ENCODE data around the gene APLNR. TPM values are rescaled to one million over a fixed set of nuclear protein-coding genes. Genes with fewer than 3 reads are reported as not detected.
A peak's percentile ranks its signal among the peaks of the same experiment; 100 is the strongest.
"Not testable (repeated sequence)": the region's sequence is repeated elsewhere in the genome, so short reads cannot be mapped to it uniquely, and the experiment has no call there.

Gene APLNR
- total RNA-seq: not detected

DNA sequence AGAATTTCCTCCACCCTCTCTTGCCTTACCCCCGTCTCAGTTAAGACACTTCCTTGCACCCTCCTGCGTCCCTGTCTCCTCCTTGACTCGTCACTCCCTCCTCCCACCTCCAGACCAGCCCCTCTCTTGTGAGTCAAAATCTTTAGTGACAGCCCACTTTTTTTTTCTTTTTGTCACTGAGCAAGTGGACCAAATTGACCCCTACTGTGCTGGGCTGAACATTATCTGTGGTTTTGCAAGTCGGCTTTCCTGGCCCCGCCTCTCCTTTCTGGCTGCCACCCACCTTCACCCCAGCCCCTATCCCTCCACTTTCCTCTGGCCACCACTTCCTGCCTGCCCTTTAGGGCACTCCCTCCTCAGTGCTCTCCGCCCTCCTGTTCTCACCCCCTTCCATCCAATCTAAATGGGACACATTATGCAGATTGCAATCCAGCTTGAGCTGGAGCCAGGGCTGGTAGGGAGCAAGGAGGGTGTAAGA, at the start of gene APLNR:
TSS of gene APLNR (minus strand) at position 47 of the 478 bp plus-strand sequence. CDS start 246 bp downstream, outside the sequence.
- H3K36me3 Mint-ChIP-seq (ENCODE audit: low read depth): no peaks in the 10 kb centered on the region
- ChIA-PET CTCF (no interaction called here), POLR2A (no interaction called here)
- H3K9me3 Mint-ChIP-seq (ENCODE audit: low read depth): no peaks in the 10 kb centered on the region
- intact Hi-C loops (cut with DNase I, micrococcal nuclease): no loop called here
- ATAC-seq: no peak
- no peak for DNase-seq
- peaks cover 60% of the 10 kb centered on the region for H3K27me3 Mint-ChIP-seq
- H3K4me3 Mint-ChIP-seq: no peak within 1 kb of the TSS
- peaks cover 5% of the 10 kb centered on the region for H3K4me1 Mint-ChIP-seq
- H3K27ac Mint-ChIP-seq: no peak within 1 kb of the TSS

DNA sequence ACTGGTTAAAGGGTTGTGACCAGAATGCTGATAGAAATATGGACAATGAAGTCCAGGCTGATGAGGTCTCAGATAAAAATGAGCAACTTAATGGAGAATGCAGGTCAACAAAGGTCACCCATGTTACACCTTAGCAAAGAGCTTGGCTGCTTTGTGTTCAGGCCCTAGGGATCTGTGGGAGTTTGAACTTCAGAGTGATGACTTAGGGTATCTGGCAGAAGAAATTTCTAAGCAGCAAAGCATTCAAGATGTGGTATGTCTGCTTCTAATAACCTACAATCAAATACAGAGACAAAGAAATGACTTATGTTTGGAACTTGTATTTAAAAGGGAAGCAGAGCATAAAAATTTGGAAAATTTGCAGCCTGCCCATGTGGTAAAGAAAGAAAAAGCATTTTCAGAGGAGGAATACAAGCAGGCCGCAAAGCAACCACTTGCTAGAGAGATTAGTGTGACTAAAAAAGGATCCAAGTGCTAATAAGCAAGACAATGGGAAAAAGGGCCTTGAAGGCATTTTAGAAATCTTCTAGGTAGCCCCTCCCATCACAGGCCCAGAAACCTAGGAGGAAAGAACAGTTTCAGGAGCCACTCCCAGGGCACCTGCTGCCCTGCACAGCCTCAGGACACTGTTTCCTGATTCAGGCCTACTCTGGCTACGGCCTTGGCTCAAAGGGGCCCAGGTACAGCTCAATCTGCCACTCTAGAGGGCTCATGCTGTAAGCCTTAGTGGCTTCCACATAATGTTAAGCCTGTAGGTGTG, 46.4 kb upstream of the APLNR start:
- ChIA-PET CTCF (no interaction called here), POLR2A (no interaction called here)
- intact Hi-C loops (cut with DNase I, micrococcal nuclease): loop anchor here in 1 of 2 experiments (10.0 kb wide), 1 partner anchor 61 kb away; no protein-coding TSS in a partner anchor
- H3K9me3 Mint-ChIP-seq (ENCODE audit: low read depth): peaks cover 4% of the 10 kb centered on the region
- DNase-seq: no peak
- H3K27me3 Mint-ChIP-seq: peaks cover 12% of the 10 kb centered on the region
- H3K36me3 Mint-ChIP-seq (ENCODE audit: low read depth): no peaks in the 10 kb centered on the region
- ATAC-seq: no peak
- no peak overlapping the region for H3K4me3 Mint-ChIP-seq
- H3K4me1 Mint-ChIP-seq: no peaks in the 10 kb centered on the region
- no peak overlapping the region for H3K27ac Mint-ChIP-seq

DNA sequence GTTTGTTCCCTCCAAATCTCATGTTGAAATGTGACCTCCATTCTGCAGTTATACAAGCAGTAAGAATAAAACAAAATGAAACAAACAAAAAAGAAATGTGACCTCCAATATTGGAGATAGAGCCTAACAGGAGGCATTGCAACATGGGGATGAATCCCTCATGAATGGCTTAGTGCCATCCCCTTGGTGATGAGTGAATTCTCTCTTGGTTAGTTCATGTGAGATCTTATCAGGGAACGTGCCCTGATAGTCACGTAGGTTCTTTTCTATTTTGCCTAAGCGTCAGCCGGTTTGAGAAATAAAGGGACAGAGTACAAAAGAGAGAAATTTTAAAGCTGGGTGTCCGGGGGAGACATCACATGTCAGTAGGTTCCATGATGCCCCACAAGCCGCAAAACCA, 44.5 kb upstream of the APLNR start:
- H3K4me1 Mint-ChIP-seq; ATAC-seq; H3K27ac Mint-ChIP-seq; DNase-seq; CTCF ChIA-PET; H3K4me3 Mint-ChIP-seq; POLR2A ChIA-PET; H3K36me3 Mint-ChIP-seq (ENCODE audit: low read depth); H3K9me3 Mint-ChIP-seq (ENCODE audit: low read depth): not testable (repeated sequence)
- intact Hi-C loops (cut with DNase I, micrococcal nuclease): loop anchor here in 1 of 2 experiments (10.0 kb wide), 1 partner anchor 63 kb away; no protein-coding TSS in a partner anchor
- H3K27me3 Mint-ChIP-seq: peaks cover 17% of the 10 kb centered on the region

DNA sequence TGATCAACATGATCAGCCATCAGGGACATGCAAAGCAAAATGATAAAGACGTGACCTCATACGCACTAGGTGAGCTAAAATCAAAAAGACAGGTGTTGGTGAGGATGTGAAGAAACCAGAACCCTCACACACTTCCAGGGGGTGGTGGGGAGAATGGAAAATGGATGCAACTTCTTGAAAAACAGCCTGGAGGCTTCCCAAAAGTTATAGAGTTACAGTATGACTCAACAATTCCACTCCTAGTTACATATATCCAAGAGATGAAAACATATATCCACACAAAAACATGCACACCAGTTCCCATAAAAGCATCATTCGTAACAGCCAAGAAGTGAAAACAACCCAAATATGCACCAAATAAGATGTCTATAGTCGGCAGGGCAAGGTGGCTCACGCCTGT, 42.1 kb upstream of the APLNR start:
- H3K4me1 Mint-ChIP-seq: peaks cover 2% of the 10 kb centered on the region
- H3K27ac Mint-ChIP-seq: no peak overlapping the region
- H3K27me3 Mint-ChIP-seq: peaks cover 25% of the 10 kb centered on the region
- CTCF ChIA-PET: interaction anchor here (1.0 kb wide), 1 partner anchor 19 kb away, joined by 3 read pairs; no protein-coding TSS in a partner anchor
- peaks cover 4% of the 10 kb centered on the region for H3K9me3 Mint-ChIP-seq (ENCODE audit: low read depth)
- ATAC-seq: no peak
- POLR2A ChIA-PET: no interaction called here
- no peaks in the 10 kb centered on the region for H3K36me3 Mint-ChIP-seq (ENCODE audit: low read depth)
- intact Hi-C loops (cut with DNase I, micrococcal nuclease): loop anchor here (5.0 to 10.0 kb wide), 3 partner anchors 162 to 437 kb away; no protein-coding TSS in a partner anchor
- no peak for DNase-seq
- no peak overlapping the region for H3K4me3 Mint-ChIP-seq

DNA sequence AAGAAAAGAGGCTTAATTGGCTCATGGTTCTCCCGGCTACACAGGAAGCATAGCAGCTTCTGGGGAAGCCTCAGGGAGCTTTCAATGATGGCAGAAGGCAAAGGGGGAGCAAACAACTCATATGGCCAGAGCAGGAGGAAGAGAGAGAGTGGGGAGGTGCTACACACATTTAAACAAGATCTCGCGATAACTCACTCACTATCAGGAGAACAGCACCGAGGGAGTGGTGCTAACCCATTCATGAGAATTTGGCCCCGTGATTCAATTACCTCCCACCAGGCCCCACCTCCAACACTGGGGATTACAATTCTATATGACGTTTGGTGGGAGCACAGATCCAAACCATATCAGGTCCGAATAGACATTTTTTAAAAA, 41.7 kb upstream of the APLNR start:
- ChIA-PET CTCF (interaction anchor here (1.0 kb wide), 1 partner anchor 18 kb away, joined by 3 read pairs; no protein-coding TSS in a partner anchor), POLR2A (no interaction called here)
- no peak for ATAC-seq

DNA sequence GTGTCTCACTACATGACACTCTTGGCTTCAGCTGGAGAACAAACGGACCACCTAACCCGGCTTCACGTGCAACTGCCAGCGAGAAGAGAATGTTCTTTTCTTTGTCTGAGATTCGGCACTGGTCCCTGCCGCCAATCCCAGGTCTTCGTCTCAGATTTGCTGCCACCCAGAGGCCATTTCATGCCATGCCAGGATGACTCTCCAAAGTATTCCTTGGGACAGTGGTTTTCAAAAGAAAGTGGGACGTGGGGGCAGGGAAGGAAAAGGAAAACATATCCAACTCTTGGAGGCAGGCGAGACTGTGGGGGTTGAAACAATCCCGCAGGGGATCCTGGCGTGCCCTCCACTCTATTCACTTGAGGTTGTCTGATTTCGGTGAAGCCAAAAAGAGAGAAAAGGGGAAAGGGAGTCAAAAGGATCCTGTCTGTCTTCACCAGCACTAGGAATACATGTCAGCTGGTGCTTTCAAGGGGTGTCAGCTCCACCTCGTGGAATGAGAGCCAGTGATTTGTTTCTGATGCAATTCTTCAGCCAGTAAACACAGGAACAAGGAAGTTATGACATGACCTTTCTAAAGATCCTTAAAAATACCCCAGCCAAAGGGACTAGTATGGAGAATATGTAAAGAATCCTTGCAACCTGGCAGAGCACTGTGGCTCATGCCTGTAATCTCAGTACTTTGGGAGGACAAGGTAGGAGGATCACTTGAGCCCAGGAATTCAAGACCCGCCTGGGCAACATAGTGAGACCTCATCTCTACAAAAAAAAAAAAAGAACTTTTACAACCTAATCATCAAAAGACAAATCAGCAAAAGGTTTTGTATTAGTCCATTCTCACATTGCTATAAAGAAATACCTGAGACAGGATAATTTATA, 41.0 kb upstream of the APLNR start:
- intact Hi-C loops (cut with DNase I, micrococcal nuclease): loop anchor here (1.0 to 10.0 kb wide), 4 partner anchors 161 to 437 kb away; no protein-coding TSS in a partner anchor
- ChIA-PET CTCF (interaction anchor here (0.8 to 1.3 kb wide), 5 partner anchors 9 to 382 kb away, joined by 3 to 8 read pairs (median 3); no protein-coding TSS in a partner anchor), POLR2A (no interaction called here)
- DNase-seq: peak; percentile 65
- Mint-ChIP-seq H3K27ac (no peak overlapping the region), H3K36me3 (ENCODE audit: low read depth) (no peaks in the 10 kb centered on the region), H3K4me3 (no peak overlapping the region), H3K4me1 (peaks cover 2% of the 10 kb centered on the region), H3K27me3 (peaks cover 29% of the 10 kb centered on the region), H3K9me3 (ENCODE audit: low read depth) (peaks cover 9% of the 10 kb centered on the region)
- ATAC-seq: no peak

More for the DNA sequence above, 41.7 kb upstream of the APLNR start:
- intact Hi-C loops (cut with DNase I, micrococcal nuclease): loop anchor here (5.0 to 10.0 kb wide), 3 partner anchors 161 to 436 kb away; no protein-coding TSS in a partner anchor
- Mint-ChIP-seq H3K27ac (no peak overlapping the region), H3K27me3 (peaks cover 26% of the 10 kb centered on the region), H3K4me3 (no peak overlapping the region), H3K4me1 (peaks cover 2% of the 10 kb centered on the region), H3K36me3 (ENCODE audit: low read depth) (no peaks in the 10 kb centered on the region), H3K9me3 (ENCODE audit: low read depth) (peaks cover 4% of the 10 kb centered on the region)
- no peak for DNase-seq

DNA sequence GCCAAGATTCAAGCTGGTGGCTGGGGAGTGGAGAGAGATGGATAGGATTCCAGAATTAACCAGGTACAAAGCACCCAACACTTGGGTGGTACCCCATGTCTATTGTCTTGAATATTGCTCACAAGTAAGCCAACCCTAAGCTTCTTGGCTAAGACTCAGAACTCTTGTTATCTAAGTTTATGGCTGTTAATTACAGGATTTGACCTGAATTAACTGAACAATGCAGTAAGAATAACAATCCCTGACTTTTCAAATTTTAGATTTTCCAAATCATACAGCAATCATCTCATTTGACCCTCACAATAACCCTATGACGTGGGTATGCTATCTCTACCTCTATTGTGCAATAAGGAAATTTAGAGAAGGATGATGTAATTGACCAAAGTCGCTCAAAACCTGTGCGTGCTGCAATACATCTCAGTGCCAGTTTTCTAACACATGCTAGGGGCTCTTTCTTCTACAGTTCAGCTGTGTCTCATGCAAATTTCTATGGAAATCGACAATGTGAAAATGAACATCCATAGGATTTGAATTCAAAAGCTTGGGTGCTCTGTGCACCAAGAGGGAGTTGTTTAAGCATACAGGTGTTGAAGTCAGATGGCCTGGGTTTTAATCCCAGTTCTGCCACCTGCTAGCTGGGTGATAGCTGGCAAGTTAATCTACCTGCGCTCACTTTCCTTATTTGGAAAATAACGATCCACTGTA, 40.1 kb upstream of the APLNR start:
- Mint-ChIP-seq H3K36me3 (ENCODE audit: low read depth) (no peaks in the 10 kb centered on the region), H3K27ac (no peak overlapping the region), H3K4me1 (peaks cover 2% of the 10 kb centered on the region), H3K4me3 (no peak overlapping the region), H3K27me3 (peaks cover 30% of the 10 kb centered on the region), H3K9me3 (ENCODE audit: low read depth) (peaks cover 11% of the 10 kb centered on the region)
- ChIA-PET CTCF (interaction anchor here (0.6 to 1.3 kb wide), 8 partner anchors 8 to 381 kb away, joined by 3 to 8 read pairs (median 3); no protein-coding TSS in a partner anchor), POLR2A (no interaction called here)
- intact Hi-C loops (cut with DNase I, micrococcal nuclease): loop anchor here (1.0 to 10.0 kb wide), 4 partner anchors 160 to 436 kb away; no protein-coding TSS in a partner anchor
- ATAC-seq (no peak), DNase-seq (no peak)

DNA sequence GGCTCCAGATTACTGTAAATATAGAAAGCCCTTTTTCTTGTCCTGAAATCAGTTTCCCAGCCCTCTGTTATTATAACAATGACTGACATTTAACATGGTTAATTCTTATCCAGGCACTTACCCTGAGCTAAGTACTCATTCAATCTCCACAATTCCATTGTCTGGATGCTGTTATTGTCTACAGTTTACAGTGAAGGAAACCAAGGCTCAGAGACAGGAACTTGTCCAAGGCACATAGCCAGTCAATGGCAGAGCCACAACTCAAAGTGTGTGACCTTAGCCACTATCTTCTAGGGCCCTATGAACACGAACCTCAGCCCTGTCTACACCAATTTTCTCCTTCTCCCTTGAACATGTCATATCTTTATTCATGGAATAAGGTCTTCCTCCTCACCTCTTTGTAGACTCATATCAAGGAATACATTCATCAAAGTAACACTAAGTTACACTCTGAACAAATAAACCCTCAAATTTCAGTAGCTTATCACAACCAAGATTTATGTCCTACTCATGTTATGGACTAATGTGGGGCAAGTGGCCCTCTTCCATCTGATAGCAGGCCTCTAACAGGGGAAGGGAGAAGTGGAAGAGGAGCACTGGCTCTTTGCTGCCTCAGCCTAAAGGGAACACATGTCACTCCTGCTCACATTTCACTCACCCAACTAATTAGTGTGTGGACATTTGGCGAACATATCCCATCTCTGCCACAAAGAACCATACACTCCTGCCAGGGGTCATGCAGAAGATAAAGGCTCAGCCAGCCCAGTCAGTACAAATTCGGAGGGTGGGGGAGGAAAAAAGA, 39.3 kb upstream of the APLNR start:
- ChIA-PET POLR2A (no interaction called here), CTCF (interaction anchor here (0.7 to 1.3 kb wide), 6 partner anchors 7 to 162 kb away, joined by 3 read pairs; no protein-coding TSS in a partner anchor)
- H3K4me3 Mint-ChIP-seq: no peak overlapping the region
- no peak overlapping the region for H3K27ac Mint-ChIP-seq
- ATAC-seq (no peak), DNase-seq (no peak)
- H3K36me3 Mint-ChIP-seq (ENCODE audit: low read depth): no peaks in the 10 kb centered on the region
- H3K27me3 Mint-ChIP-seq: peaks cover 30% of the 10 kb centered on the region
- intact Hi-C loops (cut with DNase I, micrococcal nuclease): loop anchor here (5.0 to 10.0 kb wide), 3 partner anchors 159 to 434 kb away; no protein-coding TSS in a partner anchor
- H3K9me3 Mint-ChIP-seq (ENCODE audit: low read depth): peaks cover 7% of the 10 kb centered on the region
- peaks cover 2% of the 10 kb centered on the region for H3K4me1 Mint-ChIP-seq

DNA sequence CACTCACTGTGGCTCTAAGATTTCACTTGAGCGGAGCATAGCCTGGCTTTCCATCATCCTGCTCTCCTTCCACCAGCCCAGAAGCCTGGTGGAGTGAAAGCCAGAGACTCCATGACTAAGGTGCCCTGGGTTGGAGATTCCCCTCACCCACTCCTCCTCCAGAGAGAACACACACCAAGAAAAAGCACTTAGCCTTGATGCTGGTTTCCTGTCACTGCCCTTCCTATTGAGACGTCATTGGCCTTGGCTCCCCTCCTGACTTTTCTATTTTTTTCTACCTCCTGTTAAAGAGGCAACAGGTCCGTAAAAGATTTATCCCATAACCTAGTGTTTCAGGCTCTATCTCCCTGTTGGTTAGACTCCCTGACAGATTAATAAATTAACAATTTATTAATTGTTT, 38.5 kb upstream of the APLNR start:
- H3K27me3 Mint-ChIP-seq: peaks cover 32% of the 10 kb centered on the region
- ChIA-PET CTCF (interaction anchor here (0.6 kb wide), 1 partner anchor 176 kb away, joined by 3 read pairs; no protein-coding TSS in a partner anchor), POLR2A (no interaction called here)
- intact Hi-C loops (cut with DNase I, micrococcal nuclease): loop anchor here (5.0 to 10.0 kb wide), 3 partner anchors 158 to 433 kb away; no protein-coding TSS in a partner anchor
- peaks cover 7% of the 10 kb centered on the region for H3K9me3 Mint-ChIP-seq (ENCODE audit: low read depth)
- no peaks in the 10 kb centered on the region for H3K36me3 Mint-ChIP-seq (ENCODE audit: low read depth)
- H3K4me3 Mint-ChIP-seq: no peak overlapping the region
- DNase-seq (no peak), ATAC-seq (no peak)
- peaks cover 2% of the 10 kb centered on the region for H3K4me1 Mint-ChIP-seq
- no peak overlapping the region for H3K27ac Mint-ChIP-seq

DNA sequence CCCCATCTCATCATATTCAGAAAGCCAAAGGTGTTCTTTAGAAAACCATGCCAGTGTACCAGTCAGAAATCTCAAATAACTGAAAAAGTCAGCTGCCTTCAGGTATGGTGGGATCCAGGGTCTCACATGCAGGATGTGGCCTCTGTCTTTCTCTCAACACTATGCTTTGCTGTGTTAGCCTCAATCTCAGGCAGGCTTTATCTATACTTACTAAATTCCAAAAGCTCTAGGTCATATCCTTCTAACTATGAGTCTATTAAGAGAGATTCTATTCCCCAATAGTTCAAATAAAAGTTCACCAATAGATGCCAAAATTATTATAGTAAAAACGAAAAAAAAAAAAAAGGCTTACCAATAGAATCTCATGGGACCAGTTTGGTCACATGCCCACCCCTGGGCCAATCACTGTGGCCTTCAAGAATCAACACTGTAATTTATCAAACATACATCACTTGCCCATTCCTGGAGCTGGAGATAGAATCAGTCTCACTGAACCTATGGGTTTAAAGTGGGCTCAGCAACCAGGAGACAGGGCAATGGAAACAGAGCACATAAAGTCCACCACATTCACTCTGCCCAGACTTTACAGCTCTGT, 38.0 kb upstream of the APLNR start:
- H3K36me3 Mint-ChIP-seq (ENCODE audit: low read depth): no peaks in the 10 kb centered on the region
- H3K27me3 Mint-ChIP-seq: peaks cover 35% of the 10 kb centered on the region
- POLR2A ChIA-PET: no interaction called here

More for the DNA sequence above, 38.0 kb upstream of the APLNR start:
- DNase-seq: no peak
- Mint-ChIP-seq H3K4me3 (no peak overlapping the region), H3K9me3 (ENCODE audit: low read depth) (peaks cover 7% of the 10 kb centered on the region), H3K4me1 (peaks cover 2% of the 10 kb centered on the region), H3K27ac (no peak overlapping the region)
- no peak for ATAC-seq
- CTCF ChIA-PET: interaction anchor here (0.6 kb wide), 1 partner anchor 175 kb away, joined by 3 read pairs; no protein-coding TSS in a partner anchor
- intact Hi-C loops (cut with DNase I, micrococcal nuclease): loop anchor here (5.0 to 10.0 kb wide), 3 partner anchors 158 to 433 kb away; no protein-coding TSS in a partner anchor

Measured in activated CD4-positive, alpha-beta T cell treated with anti-CD3 and anti-CD28 coated beads for 36 hours (primary cell).